GM23338 (cell line): ENCODE data around the gene CTBP2. TPM values are rescaled to one million over a fixed set of nuclear protein-coding genes. Genes with fewer than 3 reads are reported as not detected.

Experiments used
- ATAC-seq: fragments of 200-7000 bp; cut with Tn5 transposase; 3 replicates; pipeline ENCODE4 v1.9.1; 2020
- DNase-seq: peaks from one replicate; pipeline ENCODE4 v3.0.0-alpha.2; 2015; ENCODE audit warnings: low spot score
- H2AFZ ChIP-seq: fragments of 200-600 bp; sonication (generic); 2 replicates; pipeline ENCODE4 v1.8.0; 2016; ENCODE audit warnings: antibody characterized with exemption, mild to moderate bottlenecking, moderate library complexity
- H3F3A ChIP-seq: fragments of 200-600 bp; sonication (generic); replicated peaks from 2 replicates; pipeline ENCODE4 v1.8.0; 2017; ENCODE audit warnings: antibody characterized with exemption, mixed run types, low read depth
- H3K27ac ChIP-seq: fragments of 200-600 bp; sonication (generic); 2 replicates; pipeline ENCODE4 v1.6.1; 2016; ENCODE audit warnings: low read depth
- H3K27me3 ChIP-seq: fragments of 200-600 bp; sonication (generic); 2 replicates; pipeline ENCODE4 v1.8.0; 2016; ENCODE audit warnings: mild to moderate bottlenecking, mixed run types, moderate library complexity; ENCODE audit not compliant: insufficient read depth
- H3K36me3 ChIP-seq: fragments of 200-600 bp; sonication (generic); 2 replicates; pipeline ENCODE4 v1.8.0; 2016; ENCODE audit warnings: mild to moderate bottlenecking; ENCODE audit not compliant: insufficient read depth
- H3K4me1 ChIP-seq: fragments of 200-600 bp; sonication (generic); 2 replicates; pipeline ENCODE4 v1.8.0; 2016; ENCODE audit warnings: mild to moderate bottlenecking, moderate library complexity; ENCODE audit not compliant: insufficient read depth
- H3K4me2 ChIP-seq: fragments of 200-600 bp; sonication (generic); 2 replicates; pipeline ENCODE4 v1.7.1; 2017; ENCODE audit warnings: mixed run types
- H3K4me3 ChIP-seq: fragments of 200-600 bp; sonication (generic); 2 replicates; pipeline ENCODE4 v1.6.1; 2016; ENCODE audit warnings: mixed run types
- H3K79me2 ChIP-seq: fragments of 200-600 bp; sonication (generic); replicated peaks from 2 replicates; pipeline ENCODE4 v1.8.0; 2017; ENCODE audit warnings: mild to moderate bottlenecking; ENCODE audit not compliant: insufficient read depth
- H3K9me2 ChIP-seq: fragments of 200-600 bp; sonication (generic); 2 replicates; pipeline ENCODE4 v1.8.0; 2017; ENCODE audit not compliant: insufficient read depth
- H4K20me1 ChIP-seq: fragments of 200-600 bp; sonication (generic); replicated peaks from 2 replicates; pipeline ENCODE4 v1.8.0; 2017; ENCODE audit warnings: mild to moderate bottlenecking; ENCODE audit not compliant: insufficient read depth
- H3K27ac Mint-ChIP-seq: 2 replicates; pipeline ENCODE4 v1.8.0; 2020; ENCODE audit warnings: inconsistent platforms, mild to moderate bottlenecking, moderate library complexity, mixed read lengths
- H3K27me3 Mint-ChIP-seq: 3 replicates; pipeline ENCODE4 v1.8.0; 2022; ENCODE audit warnings: low read depth, mild to moderate bottlenecking, moderate library complexity, mixed read lengths, inconsistent platforms; ENCODE audit not compliant: insufficient read depth, poor library complexity
- H3K36me3 Mint-ChIP-seq: 3 replicates; pipeline ENCODE4 v1.8.0; 2021; ENCODE audit warnings: low read depth, mild to moderate bottlenecking, inconsistent platforms, moderate library complexity, mixed read lengths
- H3K4me1 Mint-ChIP-seq: 3 replicates; pipeline ENCODE4 v1.8.0; 2020; ENCODE audit warnings: mild to moderate bottlenecking, inconsistent platforms, mixed read lengths
- H3K4me3 Mint-ChIP-seq: 3 replicates; pipeline ENCODE4 v1.8.0; 2021; ENCODE audit warnings: moderate library complexity, mild to moderate bottlenecking, inconsistent platforms, mixed read lengths
- H3K9me3 Mint-ChIP-seq: 3 replicates; pipeline ENCODE4 v1.8.0; 2020; ENCODE audit warnings: moderate library complexity, mild to moderate bottlenecking, inconsistent platforms, mixed read lengths
- CREB1 ChIP-seq: fragments of 250-450 bp; sonication (Bioruptor Pico); IDR thresholded peaks from 2 replicates; pipeline ENCODE4 v1.5.0; 2020; ENCODE audit warnings: low read depth, mild to moderate bottlenecking, moderate library complexity
- EZH2 ChIP-seq: fragments of 200-600 bp; sonication (generic); IDR thresholded peaks from one replicate; pipeline ENCODE4 v1.8.0; 2017; ENCODE audit warnings: antibody characterized with exemption, mild to moderate bottlenecking, low read depth; ENCODE audit not compliant: unreplicated experiment
- EZH2phosphoT487 ChIP-seq: fragments of 200-600 bp; sonication (generic); IDR thresholded peaks from one replicate; pipeline ENCODE4 v1.8.1; 2018; ENCODE audit warnings: antibody characterized with exemption; ENCODE audit not compliant: unreplicated experiment
- JUNB ChIP-seq: IDR thresholded peaks from one replicate; pipeline ENCODE4 v1.6.1; 2016; ENCODE audit warnings: antibody characterized with exemption; ENCODE audit not compliant: unreplicated experiment
- NANOG ChIP-seq: IDR thresholded peaks from 2 replicates; pipeline ENCODE4 v1.6.1; 2016; ENCODE audit warnings: antibody characterized with exemption, borderline replicate concordance
- POLR2AphosphoS5 ChIP-seq: IDR thresholded peaks from 2 replicates; pipeline ENCODE4 v1.6.1; 2016; ENCODE audit warnings: antibody characterized with exemption, low read depth
- STAT1 ChIP-seq: IDR thresholded peaks from one replicate; pipeline ENCODE4 v1.6.1; 2016; ENCODE audit warnings: antibody characterized with exemption; ENCODE audit not compliant: unreplicated experiment
- ZNF114 ChIP-seq: fragments of 250-450 bp; sonication (Bioruptor Pico); IDR thresholded peaks from 2 replicates; pipeline ENCODE4 v1.5.0; 2020; ENCODE audit warnings: mild to moderate bottlenecking, moderate library complexity
- ZNF331 ChIP-seq: fragments of 250-450 bp; sonication (Bioruptor Pico); IDR thresholded peaks from 2 replicates; pipeline ENCODE4 v1.5.0; 2020; ENCODE audit warnings: low read depth, mild to moderate bottlenecking, moderate library complexity
- polyA plus RNA-seq: library from polyadenylated mRNA; unstranded; fragments of >200 nt; fragmentation: Nextera tagmentation; extraction: Ambion mirVana; gene quantifications from 2 replicates; pipeline ENCODE4 v1.2.1, GENCODE V29; 2016
- total RNA-seq: library from RNA; depleted of rRNA; stranded (reverse); fragments of >200 nt; shearing (Covaris generic); gene quantifications from 2 replicates; pipeline ENCODE4 v1.2.3, GENCODE V29; 2014
- TF ChIP-seq, protein P1 (sequence below): IDR thresholded peaks from one replicate; pipeline ENCODE4 v1.6.1; 2018; ENCODE audit warnings: antibody characterized with exemption; ENCODE audit not compliant: unreplicated experiment
- TF ChIP-seq, protein P2 (sequence below): IDR thresholded peaks from 2 replicates; pipeline ENCODE4 v1.6.1; 2016; ENCODE audit warnings: antibody characterized with exemption
- TF ChIP-seq, protein P3 (sequence below): fragments of 250-450 bp; sonication (Bioruptor Pico); IDR thresholded peaks from 2 replicates; pipeline ENCODE4 v1.5.0; 2020; ENCODE audit warnings: mild to moderate bottlenecking, moderate library complexity

CTBP2 gene
- total and polyA plus RNA-seq, 2 experiments from 2014 or later: 133 to 265 TPM

DNA sequence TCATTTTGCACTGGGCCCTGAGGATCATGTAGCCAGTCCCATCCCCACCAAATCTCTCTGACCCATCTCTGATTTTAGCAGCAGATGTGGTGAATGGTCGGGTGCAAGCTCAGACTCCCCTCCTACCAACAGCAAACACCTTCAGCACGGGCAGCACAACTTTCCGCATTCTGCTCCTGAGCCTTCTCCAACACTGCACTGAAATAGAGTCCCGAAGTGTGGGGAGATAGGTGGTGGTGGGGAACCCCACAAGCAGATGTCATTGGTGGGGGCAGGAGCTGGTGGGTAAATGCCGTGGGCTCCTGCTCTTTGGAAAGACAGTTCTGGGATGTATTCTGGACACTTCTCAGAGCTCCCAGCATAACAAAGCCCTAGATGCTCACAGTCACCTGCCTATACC is 9.6 kb upstream of the CTBP2 start:
- Histone ChIP-seq H3K36me3 (no peaks in the 10 kb centered on the region), H4K20me1 (no peaks in the 10 kb centered on the region), H3F3A (no peaks in the 10 kb centered on the region), H3K27me3 (no peaks in the 10 kb centered on the region), H3K27ac (no peak overlapping the region), H2AFZ (0 out of 2 replicates have a peak overlapping the region, but pooled peaks have one; percentile 32), H3K4me3 (no peak overlapping the region), H3K79me2 (no peaks in the 10 kb centered on the region), H3K4me1 (0 out of 2 replicates have a peak, but pooled peaks cover 4% of the 10 kb centered on the region), H3K9me2 (no peaks in the 10 kb centered on the region), H3K4me2 (no peak overlapping the region)
- no peaks in the 10 kb centered on the region for H3K9me3 Mint-ChIP-seq
- H3K27me3 Mint-ChIP-seq: peaks cover 2% of the 10 kb centered on the region
- DNase-seq (no peak), ATAC-seq (no peak)
- H3K4me1 Mint-ChIP-seq: peaks cover 11% of the 10 kb centered on the region
- H3K36me3 Mint-ChIP-seq: no peaks in the 10 kb centered on the region
- H3K27ac Mint-ChIP-seq: no peak overlapping the region
- H3K4me3 Mint-ChIP-seq: no peak overlapping the region
- TF ChIP-seq, protein P1, sequence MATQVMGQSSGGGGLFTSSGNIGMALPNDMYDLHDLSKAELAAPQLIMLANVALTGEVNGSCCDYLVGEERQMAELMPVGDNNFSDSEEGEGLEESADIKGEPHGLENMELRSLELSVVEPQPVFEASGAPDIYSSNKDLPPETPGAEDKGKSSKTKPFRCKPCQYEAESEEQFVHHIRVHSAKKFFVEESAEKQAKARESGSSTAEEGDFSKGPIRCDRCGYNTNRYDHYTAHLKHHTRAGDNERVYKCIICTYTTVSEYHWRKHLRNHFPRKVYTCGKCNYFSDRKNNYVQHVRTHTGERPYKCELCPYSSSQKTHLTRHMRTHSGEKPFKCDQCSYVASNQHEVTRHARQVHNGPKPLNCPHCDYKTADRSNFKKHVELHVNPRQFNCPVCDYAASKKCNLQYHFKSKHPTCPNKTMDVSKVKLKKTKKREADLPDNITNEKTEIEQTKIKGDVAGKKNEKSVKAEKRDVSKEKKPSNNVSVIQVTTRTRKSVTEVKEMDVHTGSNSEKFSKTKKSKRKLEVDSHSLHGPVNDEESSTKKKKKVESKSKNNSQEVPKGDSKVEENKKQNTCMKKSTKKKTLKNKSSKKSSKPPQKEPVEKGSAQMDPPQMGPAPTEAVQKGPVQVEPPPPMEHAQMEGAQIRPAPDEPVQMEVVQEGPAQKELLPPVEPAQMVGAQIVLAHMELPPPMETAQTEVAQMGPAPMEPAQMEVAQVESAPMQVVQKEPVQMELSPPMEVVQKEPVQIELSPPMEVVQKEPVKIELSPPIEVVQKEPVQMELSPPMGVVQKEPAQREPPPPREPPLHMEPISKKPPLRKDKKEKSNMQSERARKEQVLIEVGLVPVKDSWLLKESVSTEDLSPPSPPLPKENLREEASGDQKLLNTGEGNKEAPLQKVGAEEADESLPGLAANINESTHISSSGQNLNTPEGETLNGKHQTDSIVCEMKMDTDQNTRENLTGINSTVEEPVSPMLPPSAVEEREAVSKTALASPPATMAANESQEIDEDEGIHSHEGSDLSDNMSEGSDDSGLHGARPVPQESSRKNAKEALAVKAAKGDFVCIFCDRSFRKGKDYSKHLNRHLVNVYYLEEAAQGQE: no peak
- TF ChIP-seq, protein P2, sequence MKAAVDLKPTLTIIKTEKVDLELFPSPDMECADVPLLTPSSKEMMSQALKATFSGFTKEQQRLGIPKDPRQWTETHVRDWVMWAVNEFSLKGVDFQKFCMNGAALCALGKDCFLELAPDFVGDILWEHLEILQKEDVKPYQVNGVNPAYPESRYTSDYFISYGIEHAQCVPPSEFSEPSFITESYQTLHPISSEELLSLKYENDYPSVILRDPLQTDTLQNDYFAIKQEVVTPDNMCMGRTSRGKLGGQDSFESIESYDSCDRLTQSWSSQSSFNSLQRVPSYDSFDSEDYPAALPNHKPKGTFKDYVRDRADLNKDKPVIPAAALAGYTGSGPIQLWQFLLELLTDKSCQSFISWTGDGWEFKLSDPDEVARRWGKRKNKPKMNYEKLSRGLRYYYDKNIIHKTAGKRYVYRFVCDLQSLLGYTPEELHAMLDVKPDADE: no peak
- TF ChIP-seq STAT1 (no peak), EZH2phosphoT487 (no peak), ZNF114 (CRISPR knock-in tag) (no peak), POLR2AphosphoS5 (no peak), JUNB (no peak), NANOG (no peak), EZH2 (no peak), CREB1 (no peak), ZNF331 (CRISPR knock-in tag) (no peak)
- TF ChIP-seq, protein P3, sequence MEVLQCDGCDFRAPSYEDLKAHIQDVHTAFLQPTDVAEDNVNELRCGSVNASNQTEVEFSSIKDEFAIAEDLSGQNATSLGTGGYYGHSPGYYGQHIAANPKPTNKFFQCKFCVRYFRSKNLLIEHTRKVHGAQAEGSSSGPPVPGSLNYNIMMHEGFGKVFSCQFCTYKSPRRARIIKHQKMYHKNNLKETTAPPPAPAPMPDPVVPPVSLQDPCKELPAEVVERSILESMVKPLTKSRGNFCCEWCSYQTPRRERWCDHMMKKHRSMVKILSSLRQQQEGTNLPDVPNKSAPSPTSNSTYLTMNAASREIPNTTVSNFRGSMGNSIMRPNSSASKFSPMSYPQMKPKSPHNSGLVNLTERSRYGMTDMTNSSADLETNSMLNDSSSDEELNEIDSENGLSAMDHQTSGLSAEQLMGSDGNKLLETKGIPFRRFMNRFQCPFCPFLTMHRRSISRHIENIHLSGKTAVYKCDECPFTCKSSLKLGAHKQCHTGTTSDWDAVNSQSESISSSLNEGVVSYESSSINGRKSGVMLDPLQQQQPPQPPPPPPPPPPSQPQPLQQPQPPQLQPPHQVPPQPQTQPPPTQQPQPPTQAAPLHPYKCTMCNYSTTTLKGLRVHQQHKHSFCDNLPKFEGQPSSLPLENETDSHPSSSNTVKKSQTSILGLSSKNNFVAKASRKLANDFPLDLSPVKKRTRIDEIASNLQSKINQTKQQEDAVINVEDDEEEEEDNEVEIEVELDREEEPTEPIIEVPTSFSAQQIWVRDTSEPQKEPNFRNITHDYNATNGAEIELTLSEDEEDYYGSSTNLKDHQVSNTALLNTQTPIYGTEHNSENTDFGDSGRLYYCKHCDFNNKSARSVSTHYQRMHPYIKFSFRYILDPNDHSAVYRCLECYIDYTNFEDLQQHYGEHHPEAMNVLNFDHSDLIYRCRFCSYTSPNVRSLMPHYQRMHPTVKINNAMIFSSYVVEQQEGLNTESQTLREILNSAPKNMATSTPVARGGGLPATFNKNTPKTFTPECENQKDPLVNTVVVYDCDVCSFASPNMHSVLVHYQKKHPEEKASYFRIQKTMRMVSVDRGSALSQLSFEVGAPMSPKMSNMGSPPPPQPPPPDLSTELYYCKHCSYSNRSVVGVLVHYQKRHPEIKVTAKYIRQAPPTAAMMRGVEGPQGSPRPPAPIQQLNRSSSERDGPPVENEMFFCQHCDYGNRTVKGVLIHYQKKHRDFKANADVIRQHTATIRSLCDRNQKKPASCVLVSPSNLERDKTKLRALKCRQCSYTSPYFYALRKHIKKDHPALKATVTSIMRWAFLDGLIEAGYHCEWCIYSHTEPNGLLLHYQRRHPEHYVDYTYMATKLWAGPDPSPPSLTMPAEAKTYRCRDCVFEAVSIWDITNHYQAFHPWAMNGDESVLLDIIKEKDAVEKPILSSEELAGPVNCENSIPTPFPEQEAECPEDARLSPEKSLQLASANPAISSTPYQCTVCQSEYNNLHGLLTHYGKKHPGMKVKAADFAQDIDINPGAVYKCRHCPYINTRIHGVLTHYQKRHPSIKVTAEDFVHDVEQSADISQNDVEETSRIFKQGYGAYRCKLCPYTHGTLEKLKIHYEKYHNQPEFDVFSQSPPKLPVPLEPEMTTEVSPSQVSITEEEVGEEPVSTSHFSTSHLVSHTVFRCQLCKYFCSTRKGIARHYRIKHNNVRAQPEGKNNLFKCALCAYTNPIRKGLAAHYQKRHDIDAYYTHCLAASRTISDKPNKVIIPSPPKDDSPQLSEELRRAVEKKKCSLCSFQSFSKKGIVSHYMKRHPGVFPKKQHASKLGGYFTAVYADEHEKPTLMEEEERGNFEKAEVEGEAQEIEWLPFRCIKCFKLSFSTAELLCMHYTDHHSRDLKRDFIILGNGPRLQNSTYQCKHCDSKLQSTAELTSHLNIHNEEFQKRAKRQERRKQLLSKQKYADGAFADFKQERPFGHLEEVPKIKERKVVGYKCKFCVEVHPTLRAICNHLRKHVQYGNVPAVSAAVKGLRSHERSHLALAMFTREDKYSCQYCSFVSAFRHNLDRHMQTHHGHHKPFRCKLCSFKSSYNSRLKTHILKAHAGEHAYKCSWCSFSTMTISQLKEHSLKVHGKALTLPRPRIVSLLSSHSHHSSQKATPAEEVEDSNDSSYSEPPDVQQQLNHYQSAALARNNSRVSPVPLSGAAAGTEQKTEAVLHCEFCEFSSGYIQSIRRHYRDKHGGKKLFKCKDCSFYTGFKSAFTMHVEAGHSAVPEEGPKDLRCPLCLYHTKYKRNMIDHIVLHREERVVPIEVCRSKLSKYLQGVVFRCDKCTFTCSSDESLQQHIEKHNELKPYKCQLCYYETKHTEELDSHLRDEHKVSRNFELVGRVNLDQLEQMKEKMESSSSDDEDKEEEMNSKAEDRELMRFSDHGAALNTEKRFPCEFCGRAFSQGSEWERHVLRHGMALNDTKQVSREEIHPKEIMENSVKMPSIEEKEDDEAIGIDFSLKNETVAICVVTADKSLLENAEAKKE (CRISPR knock-in tag): no peak
